ENCODE results near the gene DMXL2. TPM values are rescaled to one million over a fixed set of nuclear protein-coding genes. Genes with fewer than 3 reads are reported as not detected.

DMXL2 gene
- total and polyA plus RNA-seq, 2 donors from 2014 or later: 14.6 to 29.0 TPM

DNA sequence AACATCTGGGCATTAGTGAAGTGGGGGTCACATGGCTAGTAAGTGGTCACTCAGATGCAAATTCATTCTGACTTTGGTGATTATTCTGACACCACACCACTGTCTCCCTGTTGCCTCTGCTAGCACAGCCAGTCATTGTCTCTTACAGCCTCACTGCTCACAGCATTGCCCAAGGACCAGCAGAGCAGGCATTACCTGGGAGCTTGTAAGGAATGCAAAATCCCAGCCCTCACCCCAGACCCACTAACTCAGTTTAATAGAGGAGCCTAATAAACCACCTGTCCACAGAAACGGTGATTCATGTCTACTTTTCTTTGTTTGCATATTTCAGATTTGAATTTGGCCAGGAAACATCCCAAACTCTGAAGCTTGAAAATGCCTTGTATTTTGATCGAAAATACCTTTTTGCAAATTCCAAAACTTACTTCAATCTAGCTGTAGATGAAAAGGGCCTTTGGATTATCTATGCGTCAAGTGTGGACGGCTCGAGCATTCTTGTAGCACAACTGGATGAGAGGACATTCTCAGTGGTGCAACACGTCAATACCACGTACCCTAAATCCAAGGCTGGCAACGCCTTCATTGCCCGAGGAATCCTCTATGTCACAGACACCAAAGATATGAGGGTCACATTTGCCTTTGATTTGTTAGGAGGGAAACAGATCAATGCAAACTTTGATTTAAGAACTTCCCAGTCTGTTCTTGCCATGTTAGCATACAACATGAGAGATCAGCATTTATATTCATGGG lies 218.4 kb downstream of the DMXL2 start:
- Histone ChIP-seq H3K9ac (ENCODE audit: low read length in 3 of 3) (no peak overlapping the region), H3K27me3 (ENCODE audit: control insufficient read depth, insufficient read depth, low read length) (no peaks in the 10 kb centered on the region), H3K9me3 (ENCODE audit: control insufficient read depth in 2 of 3, insufficient read depth in 1 of 3, low read length in 3 of 3) (no peaks in the 10 kb centered on the region), H3K4me1 (ENCODE audit: control insufficient read depth in 2 of 3, insufficient read depth in 2 of 3, low read depth in 1 of 3, low read length in 3 of 3) (no peaks in the 10 kb centered on the region), H3K27ac (ENCODE audit: low read depth in 2 of 2, low read length in 2 of 2) (no peak overlapping the region), H3K36me3 (ENCODE audit: control insufficient read depth in 2 of 3, insufficient read depth in 3 of 3, low read length in 3 of 3) (no peaks in the 10 kb centered on the region), H3K4me3 (ENCODE audit: low read length in 3 of 3) (no peak overlapping the region)
- intact Hi-C loops (cut with DNase I): no loop called here
- no peak for FAIRE-seq
- no peak for DNase-seq
- TF ChIP-seq, protein P1, sequence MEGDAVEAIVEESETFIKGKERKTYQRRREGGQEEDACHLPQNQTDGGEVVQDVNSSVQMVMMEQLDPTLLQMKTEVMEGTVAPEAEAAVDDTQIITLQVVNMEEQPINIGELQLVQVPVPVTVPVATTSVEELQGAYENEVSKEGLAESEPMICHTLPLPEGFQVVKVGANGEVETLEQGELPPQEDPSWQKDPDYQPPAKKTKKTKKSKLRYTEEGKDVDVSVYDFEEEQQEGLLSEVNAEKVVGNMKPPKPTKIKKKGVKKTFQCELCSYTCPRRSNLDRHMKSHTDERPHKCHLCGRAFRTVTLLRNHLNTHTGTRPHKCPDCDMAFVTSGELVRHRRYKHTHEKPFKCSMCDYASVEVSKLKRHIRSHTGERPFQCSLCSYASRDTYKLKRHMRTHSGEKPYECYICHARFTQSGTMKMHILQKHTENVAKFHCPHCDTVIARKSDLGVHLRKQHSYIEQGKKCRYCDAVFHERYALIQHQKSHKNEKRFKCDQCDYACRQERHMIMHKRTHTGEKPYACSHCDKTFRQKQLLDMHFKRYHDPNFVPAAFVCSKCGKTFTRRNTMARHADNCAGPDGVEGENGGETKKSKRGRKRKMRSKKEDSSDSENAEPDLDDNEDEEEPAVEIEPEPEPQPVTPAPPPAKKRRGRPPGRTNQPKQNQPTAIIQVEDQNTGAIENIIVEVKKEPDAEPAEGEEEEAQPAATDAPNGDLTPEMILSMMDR (IDR thresholded peaks at IDR 0.05; ENCODE audit: borderline replicate concordance, extremely low read depth, insufficient read depth): no peak

- H3K36me3 ChIP-seq (ENCODE audit: control insufficient read depth in 2 of 3, insufficient read depth in 3 of 3, low read length in 3 of 3): no peaks in the 10 kb centered on the region
- FAIRE-seq: no peak
- H3K27ac ChIP-seq (ENCODE audit: low read depth in 2 of 2, low read length in 2 of 2): no peak overlapping the region
- H3K27me3 ChIP-seq (ENCODE audit: control insufficient read depth, insufficient read depth, low read length): no peaks in the 10 kb centered on the region
- intact Hi-C loops (cut with DNase I): no loop called here
- no peak overlapping the region for H3K9ac ChIP-seq (ENCODE audit: low read length in 3 of 3)
- H3K9me3 ChIP-seq (ENCODE audit: control insufficient read depth in 2 of 3, insufficient read depth in 1 of 3, low read length in 3 of 3): no peaks in the 10 kb centered on the region
- H3K4me3 ChIP-seq (ENCODE audit: low read length in 3 of 3): no peak overlapping the region
- no peaks in the 10 kb centered on the region for H3K4me1 ChIP-seq (ENCODE audit: control insufficient read depth in 2 of 3, insufficient read depth in 2 of 3, low read depth in 1 of 3, low read length in 3 of 3)
- peak in 3 of 5 donors; percentile 23 to 68 (median 56) for DNase-seq
- TF ChIP-seq, protein P1 (IDR thresholded peaks at IDR 0.05; ENCODE audit: borderline replicate concordance, extremely low read depth, insufficient read depth): peak; percentile 50
These were observed 219.3 kb downstream of the DMXL2 start for GRCh38 chr15:51403072-51403878.

DNA sequence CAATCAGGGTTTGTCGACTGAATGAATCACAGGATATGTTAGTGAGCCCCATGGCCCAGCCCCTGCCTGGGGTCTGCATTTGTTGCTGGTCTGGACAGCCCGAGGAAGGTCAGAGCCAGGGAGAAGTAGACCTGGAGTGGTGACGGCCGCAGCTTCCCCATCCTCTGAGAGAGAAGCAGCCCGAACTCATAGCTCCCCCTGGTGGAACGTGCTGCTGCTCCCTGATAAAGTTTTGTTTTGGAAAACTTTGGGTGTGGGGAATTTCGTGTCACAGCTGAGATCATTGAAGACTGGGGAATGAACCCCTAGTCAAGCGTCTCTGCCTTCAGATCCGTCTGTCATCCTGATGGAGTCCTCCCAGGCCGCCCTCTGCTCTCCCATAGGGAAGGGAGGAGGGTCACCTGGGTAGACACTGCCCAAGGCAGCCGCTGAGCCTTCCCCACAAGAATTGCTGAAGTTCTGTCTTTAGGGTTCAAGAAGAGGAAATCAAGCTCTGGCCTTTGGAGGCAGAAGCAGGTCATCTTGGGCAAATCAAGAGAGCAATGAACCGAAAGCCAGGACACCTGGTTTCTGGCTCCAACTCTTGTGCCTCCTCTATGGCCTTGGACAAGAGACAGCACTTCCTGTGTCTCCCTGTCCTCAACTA lies 220.6 kb downstream of the DMXL2 start:
- Histone ChIP-seq H3K9ac (ENCODE audit: low read length in 3 of 3) (no peak overlapping the region), H3K36me3 (ENCODE audit: control insufficient read depth in 2 of 3, insufficient read depth in 3 of 3, low read length in 3 of 3) (no peaks in the 10 kb centered on the region), H3K27ac (ENCODE audit: low read depth in 2 of 2, low read length in 2 of 2) (no peak overlapping the region), H3K4me1 (ENCODE audit: control insufficient read depth in 2 of 3, insufficient read depth in 2 of 3, low read depth in 1 of 3, low read length in 3 of 3) (no peaks in the 10 kb centered on the region), H3K4me3 (ENCODE audit: low read length in 3 of 3) (no peak overlapping the region), H3K9me3 (ENCODE audit: control insufficient read depth in 2 of 3, insufficient read depth in 1 of 3, low read length in 3 of 3) (no peaks in the 10 kb centered on the region), H3K27me3 (ENCODE audit: control insufficient read depth, insufficient read depth, low read length) (no peaks in the 10 kb centered on the region)
- FAIRE-seq: no peak
- TF ChIP-seq, protein P1 (IDR thresholded peaks at IDR 0.05; ENCODE audit: borderline replicate concordance, extremely low read depth, insufficient read depth): peak; percentile 26
- intact Hi-C loops (cut with DNase I): no loop called here
- DNase-seq: peak in 3 of 5 donors; percentile 21 to 38 (median 36)
